ENCODE results near the gene ARHGEF28.

Gene ARHGEF28

DNA sequence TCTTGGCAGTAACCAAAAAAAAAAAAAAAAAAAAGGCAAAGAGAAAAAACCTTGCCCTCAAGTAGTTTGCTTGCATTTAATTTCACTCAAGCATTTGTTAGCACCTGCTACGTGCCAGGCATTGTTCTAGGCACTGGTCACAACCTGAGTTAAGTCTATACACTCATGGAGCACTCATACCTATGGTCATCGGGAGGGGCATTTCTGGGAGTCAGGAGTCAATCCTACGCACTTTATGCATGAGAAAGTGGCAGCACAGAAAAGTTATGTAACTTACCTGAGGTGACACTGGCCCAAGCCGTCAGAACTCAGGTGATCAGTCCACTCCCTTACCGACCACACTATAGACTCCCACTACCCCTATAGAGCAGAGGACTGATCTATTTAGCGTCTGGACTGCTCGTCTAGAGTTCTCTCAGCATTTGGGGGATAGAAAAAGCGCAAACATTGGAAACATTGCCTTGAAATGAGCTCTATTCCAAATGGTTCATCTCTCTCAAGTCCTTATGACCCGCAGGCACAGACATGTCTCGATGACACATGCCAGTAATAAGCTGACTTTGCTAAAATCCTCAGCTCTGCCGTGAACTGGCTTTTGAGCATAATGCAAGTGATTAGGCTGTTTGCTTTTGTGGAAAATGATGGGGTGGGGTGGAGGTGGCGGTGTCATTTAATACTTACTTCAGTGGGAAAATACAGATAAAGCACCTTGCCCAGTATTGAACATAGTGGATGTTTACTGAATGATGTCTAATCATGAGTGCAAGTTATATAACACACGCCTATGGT lies 160.2 kb downstream of the ARHGEF28 start:
- DNase-seq (ENCODE audit: low spot score) = no peak

DNA sequence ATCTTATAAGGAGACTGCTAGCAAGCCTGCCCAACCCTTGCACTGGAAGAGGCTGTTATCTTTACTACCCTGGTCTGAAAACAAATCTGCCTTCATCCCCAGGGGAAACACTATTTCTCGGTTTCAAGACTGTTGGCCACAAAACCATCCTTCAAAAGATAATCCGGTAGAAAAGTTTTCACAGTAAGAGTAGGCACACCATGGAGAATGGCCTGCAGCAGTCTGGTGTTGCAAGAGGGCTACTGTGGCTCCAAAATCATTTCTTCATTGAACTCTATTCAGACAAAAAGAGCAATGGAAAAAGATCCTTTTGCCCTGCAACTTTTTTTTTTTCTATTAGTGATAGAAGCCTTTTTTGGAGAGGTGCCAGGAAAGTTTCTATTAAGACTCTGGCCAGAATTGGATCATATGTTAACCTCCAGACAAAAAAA lies 163.9 kb downstream of the ARHGEF28 start:
- no peak for DNase-seq (ENCODE audit: low spot score)

DNA sequence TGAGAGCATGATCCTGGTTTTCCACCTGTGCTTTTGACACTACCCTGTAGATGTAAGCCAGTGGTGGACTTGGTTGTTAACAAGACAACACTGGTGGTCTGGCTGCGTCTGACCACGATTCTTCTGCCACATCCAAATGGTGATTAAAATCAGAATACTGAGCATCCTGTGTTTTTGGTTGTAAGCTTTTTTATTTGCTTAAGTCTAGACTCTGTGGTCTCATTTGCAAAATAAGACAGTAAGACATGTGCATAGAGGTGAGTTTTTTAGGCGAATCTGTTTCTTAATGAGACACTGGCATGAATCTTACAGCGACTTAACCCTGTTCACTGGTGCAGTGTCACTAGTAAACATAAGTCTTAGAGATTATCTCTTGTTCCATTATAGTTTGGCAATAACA lies 165.4 kb downstream of the ARHGEF28 start:
- DNase-seq (ENCODE audit: low spot score) = no peak

DNA sequence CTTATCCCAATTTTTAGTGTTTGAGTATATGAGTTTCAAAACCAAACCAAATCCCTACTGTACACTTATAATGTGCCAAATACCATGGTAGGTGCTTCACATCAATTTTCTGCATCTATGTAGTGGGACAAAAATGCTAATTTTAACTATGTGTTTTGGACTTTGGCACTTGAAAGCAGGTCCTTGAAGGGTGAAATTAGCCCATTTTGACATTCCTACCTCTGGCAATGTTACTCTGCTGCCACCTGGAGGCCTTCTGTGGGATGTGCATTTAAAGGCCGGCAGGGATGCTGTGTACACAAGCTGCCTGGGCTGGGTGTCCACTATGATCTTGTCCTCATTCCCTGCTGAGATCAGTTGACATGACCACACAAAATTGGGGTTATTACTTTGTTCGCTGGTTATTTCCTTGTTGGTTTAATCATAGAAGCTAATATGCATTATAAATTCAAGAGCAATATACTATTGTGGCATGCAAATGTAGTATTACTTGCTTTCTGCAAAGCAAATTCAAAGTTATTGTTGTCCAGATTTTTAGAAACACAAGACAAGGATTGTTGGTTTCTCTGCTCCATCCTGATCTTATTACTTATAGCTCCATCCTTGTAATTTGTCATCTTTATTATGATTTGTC lies 166.8 kb downstream of the ARHGEF28 start:
- peak; percentile 69 for DNase-seq (ENCODE audit: low spot score)

DNA sequence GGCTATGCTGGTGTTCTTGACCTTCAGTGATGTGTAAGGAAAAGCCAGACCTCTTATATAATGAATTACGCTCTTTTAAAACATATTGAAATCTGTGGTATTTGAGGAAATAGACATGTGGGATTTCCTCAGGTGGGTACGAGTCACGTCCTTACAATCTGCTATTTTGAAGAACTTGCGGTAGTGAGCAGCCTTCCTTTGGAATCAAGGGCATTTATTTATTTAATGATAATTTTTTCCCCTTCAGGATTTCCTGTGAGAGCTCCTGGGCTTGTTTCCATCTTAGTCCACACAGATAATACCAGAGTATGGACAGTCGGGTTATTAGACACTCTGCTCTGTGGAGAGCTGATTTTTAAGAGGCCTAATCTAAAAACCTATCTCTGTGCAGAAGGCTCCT lies 167.9 kb downstream of the ARHGEF28 start:
- DNase-seq (ENCODE audit: low spot score) = no peak

DNA sequence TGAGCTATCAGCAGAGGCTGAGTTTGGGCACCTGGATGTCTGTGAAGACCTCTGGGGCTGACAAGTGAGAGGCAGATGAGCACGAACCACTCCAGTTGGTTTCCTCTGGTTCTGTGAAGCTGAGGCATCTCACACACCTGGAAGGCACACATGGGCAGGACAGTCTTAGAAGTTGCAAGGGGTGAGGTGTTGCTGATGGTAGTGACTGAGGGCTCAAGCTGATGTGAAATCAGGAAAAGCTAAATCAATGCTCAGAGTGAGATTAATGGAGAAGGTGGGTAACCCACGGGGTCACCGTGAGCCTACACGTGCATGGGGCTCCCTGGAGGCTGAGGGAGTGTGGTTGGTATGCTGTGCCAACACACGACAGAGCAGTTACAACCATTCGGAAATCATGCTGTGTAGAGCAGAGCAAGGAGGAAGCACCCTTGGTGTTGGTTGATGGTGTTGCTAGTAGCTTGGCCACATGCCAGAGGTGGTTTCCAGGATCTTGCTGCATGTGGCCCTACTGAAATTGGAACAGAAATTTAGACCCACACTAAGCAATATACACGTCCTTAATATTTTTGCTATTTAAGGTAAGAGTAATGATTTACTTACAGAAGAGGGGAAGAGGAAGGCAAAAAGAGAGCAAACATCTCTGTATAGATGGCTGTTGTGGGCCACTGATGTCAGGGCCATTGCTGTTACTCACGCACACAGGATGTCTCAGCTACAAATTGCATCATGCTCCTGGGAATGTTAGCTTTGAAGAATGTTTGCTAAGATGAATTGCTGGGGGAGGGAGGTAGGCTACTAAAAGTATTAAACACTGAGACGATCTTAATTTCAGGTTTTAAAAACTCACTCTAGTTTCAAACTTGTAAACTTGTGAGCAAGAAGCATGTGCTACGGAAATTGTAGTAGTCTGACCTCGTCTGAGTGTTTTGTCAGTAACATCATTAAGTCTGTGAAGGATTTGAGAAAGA lies 170.5 kb downstream of the ARHGEF28 start:
- peak; percentile 3 for DNase-seq (ENCODE audit: low spot score)

DNA sequence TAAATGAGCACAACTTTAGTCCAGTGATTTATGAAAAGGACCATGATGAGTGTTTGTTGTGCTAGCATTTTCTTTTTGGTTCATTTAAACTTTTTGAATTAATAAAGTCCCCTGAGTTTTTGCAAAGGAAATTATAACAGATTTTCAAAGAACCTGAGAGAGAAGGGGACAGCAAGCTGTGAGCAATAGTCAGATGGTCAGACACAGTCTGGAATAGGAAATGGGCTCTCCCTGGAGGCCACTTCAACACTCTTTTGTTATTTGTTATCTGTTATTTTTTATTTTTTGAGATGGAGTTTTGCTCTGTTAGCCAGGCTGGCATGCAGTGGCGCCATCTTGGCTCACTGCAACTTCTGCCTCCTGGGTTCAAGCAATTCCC lies 171.1 kb downstream of the ARHGEF28 start:
- DNase-seq (ENCODE audit: low spot score) = no peak

DNA sequence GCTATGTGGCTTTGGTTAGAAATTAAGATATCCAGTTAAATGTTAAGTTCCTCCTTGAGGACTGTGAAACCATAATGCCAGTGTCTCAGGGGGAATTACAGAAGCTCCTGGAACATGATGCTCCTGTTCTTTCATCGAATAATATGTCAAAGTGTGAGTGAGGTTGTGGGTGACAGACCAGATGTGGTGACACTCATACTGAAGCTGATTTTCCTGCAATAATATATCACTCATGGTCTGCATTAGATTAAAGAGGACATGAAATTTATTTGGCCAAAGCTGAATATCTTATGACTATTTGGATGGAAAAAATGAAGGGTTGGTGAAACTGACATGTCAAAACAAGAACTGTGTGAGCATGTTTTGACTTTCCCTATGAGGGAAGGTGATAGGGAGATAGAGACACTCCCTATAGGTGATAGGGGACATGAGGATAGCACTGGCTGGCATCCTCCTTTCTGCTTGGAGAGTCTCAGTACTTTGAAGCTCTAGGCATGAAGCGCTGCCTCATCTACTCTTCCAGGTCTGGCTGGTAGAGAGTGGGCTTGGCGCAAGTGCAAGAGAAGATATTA lies 173.5 kb downstream of the ARHGEF28 start:
- DNase-seq (ENCODE audit: low spot score) = no peak

DNA sequence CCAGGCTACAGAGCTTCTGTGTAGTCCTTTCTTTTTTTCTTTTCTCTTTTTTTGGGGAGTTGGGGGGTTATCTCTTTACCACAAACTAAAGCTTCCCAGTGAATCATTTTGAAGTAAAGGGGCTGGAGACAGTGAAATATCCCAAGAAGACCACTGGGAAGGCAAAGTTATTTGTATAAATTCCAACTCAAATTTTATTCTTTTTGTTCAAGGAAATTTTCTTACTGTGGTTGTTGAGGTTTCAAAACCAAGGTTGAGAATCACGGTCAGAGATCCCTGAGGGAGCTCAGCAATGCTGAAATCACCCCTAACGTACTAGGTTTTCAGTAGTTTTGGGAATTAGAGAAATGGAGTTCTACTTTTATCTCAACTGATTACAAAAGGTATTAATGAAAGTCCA lies 175.7 kb downstream of the ARHGEF28 start:
- DNase-seq (ENCODE audit: low spot score) = no peak

DNA sequence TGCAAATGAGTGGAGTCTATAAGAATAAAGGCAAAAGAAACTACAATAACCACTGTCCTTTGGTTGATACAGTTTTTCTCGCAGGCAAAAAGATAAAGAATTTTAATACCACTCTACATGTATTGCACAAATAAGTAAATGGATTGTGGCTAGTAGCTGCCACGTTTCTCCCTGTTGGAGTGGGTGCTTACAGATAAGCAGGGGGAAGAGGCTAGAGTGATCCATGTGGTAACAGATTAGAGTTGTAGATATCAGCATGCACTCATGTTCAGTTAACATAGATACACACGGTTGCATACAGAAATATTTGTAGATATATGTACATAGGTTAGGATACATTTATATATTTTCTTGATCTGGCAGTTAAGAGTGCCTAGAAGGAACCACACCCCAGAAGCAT lies 179.5 kb downstream of the ARHGEF28 start:
- no peak for DNase-seq (ENCODE audit: low spot score)

DNA sequence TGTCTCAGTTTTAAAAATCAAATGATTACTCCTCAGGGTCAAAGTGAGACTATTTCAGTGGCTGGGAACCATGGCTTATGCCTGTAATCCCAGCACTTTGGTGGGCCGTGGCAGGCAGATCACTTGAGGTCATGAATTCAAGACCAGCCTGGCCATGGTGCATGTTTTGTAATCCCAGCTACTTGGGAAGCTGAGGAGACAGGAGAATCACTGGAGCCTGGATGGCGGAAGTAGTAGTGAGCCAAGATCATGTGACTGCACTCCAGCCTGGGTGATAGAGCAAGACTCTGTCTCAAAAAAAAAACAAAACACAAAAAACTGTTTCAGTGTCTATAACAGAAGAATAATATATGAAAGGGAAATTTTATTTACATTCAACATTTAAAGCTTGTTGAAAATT lies 182.9 kb downstream of the ARHGEF28 start:
- DNase-seq (ENCODE audit: low spot score) = no peak

DNA sequence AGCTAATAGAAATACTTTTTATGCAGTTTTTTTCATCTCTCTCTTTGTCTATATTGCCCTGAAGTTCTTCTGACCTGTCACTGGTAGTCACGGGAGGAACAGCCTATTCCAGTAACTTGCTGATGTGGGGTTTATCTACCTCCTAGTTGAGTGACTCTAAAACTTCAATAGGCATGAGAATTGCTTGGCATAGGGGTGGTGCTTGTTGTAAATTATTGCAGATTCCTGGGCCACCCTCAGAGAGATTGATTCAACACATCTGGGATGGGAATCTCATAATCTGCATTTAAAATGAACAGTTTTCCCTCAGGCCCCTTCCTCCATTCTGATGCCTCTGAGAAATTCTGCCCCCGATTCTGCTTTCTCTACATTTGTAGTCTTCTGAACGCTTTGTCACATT lies 184.4 kb downstream of the ARHGEF28 start:
- DNase-seq (ENCODE audit: low spot score) = no peak

DNA sequence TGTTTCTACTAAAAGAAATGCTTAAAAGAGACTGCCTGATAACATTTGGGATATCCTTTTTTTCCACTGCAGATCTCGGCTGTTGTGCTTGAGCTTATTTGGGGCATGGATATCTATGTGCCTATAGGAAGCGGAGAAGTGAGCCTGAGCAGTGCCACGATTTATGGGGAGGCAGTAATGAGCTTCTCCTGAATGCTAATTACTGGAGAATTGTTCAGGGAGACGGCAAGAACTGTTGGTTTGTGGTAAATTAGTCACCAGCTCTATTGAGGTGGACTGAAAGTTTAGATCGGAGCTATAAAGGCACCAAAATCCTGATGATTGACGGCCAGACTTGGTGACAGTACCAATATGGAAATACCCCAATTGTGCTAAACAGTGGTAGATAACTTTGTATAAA lies 186.5 kb downstream of the ARHGEF28 start:
- DNase-seq (ENCODE audit: low spot score) = no peak

DNA sequence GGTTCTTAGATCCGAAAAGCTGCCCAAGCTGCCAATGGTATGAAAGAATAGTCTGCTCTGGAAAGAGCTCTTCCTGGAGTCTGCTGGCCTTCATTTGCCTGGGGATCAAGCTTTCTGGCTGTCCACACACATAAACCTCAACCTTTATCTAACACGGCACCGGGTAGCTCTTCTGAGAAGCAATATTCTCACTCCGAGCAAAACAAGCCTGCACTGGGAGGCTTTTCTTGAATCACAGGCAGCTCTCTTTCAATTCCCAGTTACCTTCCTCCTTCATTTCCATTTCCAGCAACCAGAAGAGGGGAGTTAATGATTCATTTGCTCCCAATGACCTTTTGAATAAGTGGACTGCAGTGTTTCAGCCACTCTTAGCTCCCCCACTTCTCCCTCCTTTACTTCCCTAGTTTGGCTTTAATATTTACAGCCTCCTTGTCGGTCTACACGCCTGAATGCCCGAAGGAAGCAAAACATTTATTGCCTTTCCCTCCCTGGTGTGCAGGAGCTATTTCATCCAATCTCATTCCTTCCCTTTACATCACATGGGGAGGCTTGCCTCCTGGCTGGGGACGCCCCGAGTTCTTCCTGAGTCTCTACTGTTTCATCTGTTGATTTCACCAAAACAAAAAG lies 187.1 kb downstream of the ARHGEF28 start:
- no peak for DNase-seq (ENCODE audit: low spot score)

DNA sequence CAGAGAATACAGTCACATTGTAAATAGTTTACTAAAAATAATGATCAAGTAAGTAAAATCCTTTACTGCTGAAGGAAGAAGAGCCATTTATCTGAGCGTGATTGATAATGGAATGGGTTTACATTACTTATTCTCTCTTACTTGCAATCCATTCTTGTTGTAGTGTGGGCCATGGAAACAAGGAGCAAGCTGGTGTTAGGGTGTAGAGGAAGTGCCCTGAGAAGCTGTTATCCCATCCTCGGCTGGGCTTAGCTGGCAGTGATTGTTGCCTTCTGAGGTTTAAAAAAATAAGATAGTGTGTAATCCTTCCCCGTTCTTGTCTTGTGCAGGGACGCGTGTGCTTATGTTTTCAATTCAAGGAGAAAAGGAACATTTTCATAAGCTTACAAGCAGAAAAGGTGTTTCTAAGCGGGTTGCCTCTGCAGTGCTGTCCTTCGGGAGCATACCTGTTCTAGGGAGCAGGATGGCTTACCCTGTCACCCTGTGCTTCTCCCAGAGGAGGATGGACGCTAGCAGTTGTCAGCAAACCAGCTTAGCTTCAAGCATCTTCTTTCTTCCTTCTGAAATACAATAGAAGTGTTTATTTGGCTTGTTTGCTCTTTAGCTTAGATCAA lies 188.3 kb downstream of the ARHGEF28 start:
- DNase-seq (ENCODE audit: low spot score) = no peak

DNA sequence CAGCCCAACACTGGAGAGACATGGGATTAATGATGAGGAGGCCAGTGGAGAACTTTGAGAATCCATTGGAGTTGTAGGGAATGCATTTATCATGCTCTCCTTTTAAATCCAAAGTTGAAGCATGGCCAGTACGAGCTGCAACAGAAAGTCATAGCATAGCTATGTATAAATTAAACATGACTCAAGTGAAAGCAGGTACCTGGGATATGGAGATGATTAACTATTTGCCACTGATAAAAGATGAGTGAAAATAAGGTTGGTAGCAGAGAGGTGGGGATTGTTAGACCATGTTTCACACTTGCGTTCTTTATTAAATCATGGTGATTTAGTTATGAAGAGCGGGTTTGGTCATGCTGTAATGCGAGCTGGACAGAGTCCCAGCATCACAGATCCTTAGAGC lies 189.6 kb downstream of the ARHGEF28 start:
- no peak for DNase-seq (ENCODE audit: low spot score)

DNA sequence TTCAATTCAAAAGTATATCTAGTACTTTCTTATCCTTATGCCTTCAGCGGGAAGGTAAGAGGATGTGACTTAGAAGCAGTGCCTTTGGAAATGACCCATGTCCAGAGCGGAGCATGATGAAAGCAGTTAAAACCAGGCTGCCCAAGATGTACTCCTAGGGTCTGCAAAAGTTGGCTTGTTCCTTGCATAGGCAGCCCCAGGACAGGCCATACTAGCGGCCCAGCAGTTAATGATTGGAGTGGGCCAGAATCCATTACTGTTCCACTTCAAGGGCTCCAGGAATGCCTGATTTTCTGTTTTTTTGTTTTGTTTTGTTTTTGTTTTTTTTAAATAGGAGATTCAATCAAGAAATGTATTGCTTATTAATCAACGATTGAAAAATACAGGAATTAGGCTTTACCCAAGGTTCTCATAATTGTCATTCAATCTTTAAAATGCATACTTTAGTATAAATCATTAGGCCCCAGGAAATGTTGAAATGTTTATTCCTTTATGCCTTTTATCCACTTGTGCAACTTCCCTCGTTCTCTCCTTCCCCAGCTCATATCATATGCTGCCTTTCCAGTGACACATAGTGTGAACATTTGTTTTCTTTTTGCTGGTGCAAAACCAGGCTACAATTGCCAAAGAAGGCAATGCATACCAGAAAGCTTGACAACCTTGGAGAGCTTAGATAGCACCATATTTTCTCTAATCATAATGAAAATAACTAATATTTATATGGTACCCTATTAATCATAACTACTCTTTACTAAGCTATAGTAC lies 190.8 kb downstream of the ARHGEF28 start:
- no peak for DNase-seq (ENCODE audit: low spot score)

DNA sequence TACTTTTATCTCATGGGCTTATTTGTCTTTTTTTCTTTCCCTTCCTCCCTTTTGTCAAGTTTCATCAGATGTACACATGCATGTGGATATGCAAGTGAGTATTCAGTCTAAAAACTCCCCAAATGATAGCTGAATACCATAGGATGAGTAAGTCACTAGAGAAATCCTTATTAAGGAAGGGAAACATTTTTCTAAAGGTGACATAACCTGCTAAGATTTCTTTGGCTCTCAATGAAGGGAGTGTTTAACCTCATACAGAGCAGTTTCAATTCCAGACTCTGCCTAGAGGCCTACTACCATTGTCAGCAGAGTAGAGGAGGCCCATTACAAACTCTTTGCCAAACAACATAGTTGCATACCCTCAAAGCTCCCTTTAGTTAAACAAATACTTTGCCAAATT lies 192.4 kb downstream of the ARHGEF28 start:
- no peak for DNase-seq (ENCODE audit: low spot score)

DNA sequence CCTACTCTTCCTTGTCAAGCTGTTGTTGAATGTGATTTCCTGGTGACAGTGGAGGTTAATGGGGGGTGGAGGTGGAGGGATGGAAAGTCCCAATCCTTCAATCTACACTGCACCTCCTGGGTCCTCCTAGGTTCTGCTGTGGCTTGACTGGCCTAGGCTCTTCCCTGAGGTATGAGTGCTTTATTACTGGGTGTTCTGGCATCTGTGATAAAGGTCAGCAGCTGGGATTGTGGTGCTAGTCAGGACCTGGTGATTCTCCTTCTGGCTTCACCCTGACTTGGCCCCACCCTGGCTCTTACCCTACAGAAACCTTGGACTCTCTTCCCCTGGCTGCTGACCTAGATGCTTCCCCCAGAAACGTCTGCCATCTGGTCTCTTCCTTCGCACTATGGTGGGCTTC lies 194.3 kb downstream of the ARHGEF28 start:
- DNase-seq (ENCODE audit: low spot score) = no peak

DNA sequence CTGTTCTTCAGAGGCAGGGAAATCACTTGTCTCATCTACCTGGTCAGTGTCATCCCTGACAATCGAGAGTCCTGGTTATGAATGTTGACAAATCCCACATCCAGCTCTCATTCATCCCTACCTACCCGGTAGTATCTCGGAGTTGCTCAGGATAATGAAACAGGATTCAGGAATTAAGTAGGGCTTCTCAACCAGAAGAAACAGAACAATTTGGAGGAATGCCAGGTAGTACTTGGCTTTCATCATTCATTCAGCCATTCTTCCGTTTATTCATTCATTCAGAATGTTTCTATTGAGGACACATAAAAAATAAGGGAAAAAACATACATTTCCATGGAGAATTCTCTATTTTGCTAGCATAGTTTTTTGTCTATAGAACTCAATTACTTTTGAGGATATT lies 195.0 kb downstream of the ARHGEF28 start:
- no peak for DNase-seq (ENCODE audit: low spot score)
